Middle frontal gyrus (tissue), 1 donor: ENCODE data around the gene AKR1C8.
"Not testable (repeated sequence)": the region's sequence is repeated elsewhere in the genome, so short reads cannot be mapped to it uniquely, and the experiment has no call there.

Experiments
- DNase-seq: peaks from one replicate; pipeline ENCODE4 v3.0.0-alpha.2; 2015; ENCODE audit warnings: low spot score; ENCODE audit errors: extremely low spot score

AKR1C8 gene

GRCh38 chr10:5184987-5185775, at the start of gene AKR1C8:
Gene AKR1C8, minus strand, starts transcription at chr10:5185150. Its CDS starts 46 bp downstream, at chr10:5185104.
- no peak for DNase-seq

- DNase-seq: no peak
These were observed 49.3 kb upstream of the AKR1C8 start for GRCh38 chr10:5234106-5234860.

- no peak for DNase-seq
These were observed 48.4 kb upstream of the AKR1C8 start for GRCh38 chr10:5233324-5233723.

- no peak for DNase-seq
These were observed 44.1 kb upstream of the AKR1C8 start for GRCh38 chr10:5229019-5229418.

- DNase-seq: not testable (repeated sequence)
These were observed 38.0 kb upstream of the AKR1C8 start for GRCh38 chr10:5222942-5223341.

GRCh38 chr10:5219262-5219661, 34.3 kb upstream of the AKR1C8 start:
- no peak for DNase-seq

- DNase-seq: no peak
These were observed 31.9 kb upstream of the AKR1C8 start for GRCh38 chr10:5216801-5217200.

GRCh38 chr10:5211696-5212536, 27.0 kb upstream of the AKR1C8 start:
- DNase-seq: no peak

- not testable (repeated sequence) for DNase-seq
These were observed 25.3 kb upstream of the AKR1C8 start for GRCh38 chr10:5210261-5210660.

GRCh38 chr10:5209776-5210175, 24.8 kb upstream of the AKR1C8 start:
- not testable (repeated sequence) for DNase-seq

- no peak for DNase-seq
These were observed 21.8 kb upstream of the AKR1C8 start for GRCh38 chr10:5206799-5207198.

- DNase-seq: no peak
These were observed 14.4 kb upstream of the AKR1C8 start for GRCh38 chr10:5199398-5199797.

GRCh38 chr10:5198386-5198785, 13.4 kb upstream of the AKR1C8 start:
- no peak for DNase-seq

- no peak for DNase-seq
These were observed 11.8 kb upstream of the AKR1C8 start, which contains the start of gene AKR1C4 for GRCh38 chr10:5196702-5197113. Gene AKR1C4, plus strand, starts transcription at chr10:5196837. Its CDS starts 31 bp downstream, at chr10:5196868.

- DNase-seq: no peak
These were observed 10.9 kb upstream of the AKR1C8 start for GRCh38 chr10:5195727-5196374.

GRCh38 chr10:5194431-5194830, 9.5 kb upstream of the AKR1C8 start:
- DNase-seq: no peak

GRCh38 chr10:5188358-5188757, 3.4 kb upstream of the AKR1C8 start:
- no peak for DNase-seq

GRCh38 chr10:5187867-5188266, 2.9 kb upstream of the AKR1C8 start:
- DNase-seq: no peak

GRCh38 chr10:5183923-5184322, 1.0 kb downstream of the AKR1C8 start:
- DNase-seq: no peak

- not testable (repeated sequence) for DNase-seq
These were observed 4.4 kb downstream of the AKR1C8 start for GRCh38 chr10:5180503-5180902.

GRCh38 chr10:5175581-5175980, 9.4 kb downstream of the AKR1C8 start:
- DNase-seq: not testable (repeated sequence)
